HCT116 (cell line): ENCODE results near the gene ARAP1. TPM values are rescaled to one million over a fixed set of nuclear protein-coding genes. Genes with fewer than 3 reads are reported as not detected.

Experiments used
- ATAC-seq: fragments of 200-7000 bp; cut with Tn5 transposase; 2 replicates; pipeline ENCODE4 v1.9.1; 2020; ENCODE audit warnings: mild to moderate bottlenecking, moderate library complexity
- BruUV-seq: library from RNA; stranded (reverse); fragments of 400-500 nt; replicated peaks from 2 replicates; lab custom pipeline; 2021; lab: Mats Ljungman, UMichigan
- CTCF ChIA-PET: fragments of 300-600 bp; sonication (Branson Sonifier 250); formaldehyde crosslinking; loops from one replicate; lab custom pipeline; 2021; ENCODE audit warnings: antibody characterized with exemption; lab: Charles Lee
- POLR2A ChIA-PET: fragments of 300-600, 350-600 bp; sonication (Branson Sonifier 250); formaldehyde crosslinking; loops from one replicate; lab custom pipeline; 2021; ENCODE audit warnings: antibody characterized with exemption; lab: Charles Lee
- RAD21 ChIA-PET, 2 experiments: fragments of 300-600 bp; sonication (Branson Sonifier 250); formaldehyde crosslinking; loops; one replicate each; lab custom pipeline; 2023; ENCODE audit warnings: low total read pairs in 2 of 2; ENCODE audit not compliant: uncharacterized antibody in 2 of 2, unreplicated experiment in 2 of 2, low non-redundant PET in 1 of 2; lab: Charles Lee
- DNase-seq: peaks from one replicate; pipeline ENCODE4 v3.0.0-alpha.2; 2010; ENCODE audit warnings: low read depth, low spot score
- H2AFZ ChIP-seq: fragments of 200-600 bp; shearing (Covaris generic), sonication (generic); 2 replicates; pipeline ENCODE4 v1.6.1; 2017; ENCODE audit warnings: low read depth, mixed run types, mixed read lengths, antibody characterized with exemption, low read length; ENCODE audit not compliant: poor library complexity, severe bottlenecking
- H3K27ac ChIP-seq: 2 replicates; pipeline ENCODE4 v1.5.1; 2012; ENCODE audit warnings: low read depth, low read length
- H3K27me3 ChIP-seq: fragments of 200-600 bp; sonication (generic); 2 replicates; pipeline ENCODE4 v1.6.1; 2016; ENCODE audit warnings: mixed run types, low read length, mixed read lengths; ENCODE audit not compliant: insufficient read depth
- H3K36me3 ChIP-seq, 2 experiments: fragments of 200-500 bp in 1 of 2; fragments of 200-600 bp in 1 of 2; sonication (Bioruptor generic) in 1 of 2; sonication (generic) in 1 of 2; 2 replicates each; pipeline versions ENCODE4 v1.5.1 to v1.6.1; 2014 to 2016; ENCODE audit warnings: low read length in 2 of 2, inconsistent platforms in 1 of 2, mixed read lengths in 1 of 2, mixed run types in 1 of 2; ENCODE audit not compliant: insufficient read depth in 2 of 2, control insufficient read depth in 1 of 2
- H3K4me1 ChIP-seq, 2 experiments: fragments of 200-600 bp in 1 of 2; sonication (generic) in 1 of 2; 2 replicates each; pipeline versions ENCODE4 v1.5.1 to v1.6.1; 2012 to 2017; ENCODE audit warnings: low read length in 2 of 2, inconsistent platforms in 1 of 2, mild to moderate bottlenecking in 1 of 2, mixed read lengths in 1 of 2, mixed run types in 1 of 2, moderate library complexity in 1 of 2; ENCODE audit not compliant: insufficient read depth in 2 of 2, control insufficient read depth in 1 of 2
- H3K4me2 ChIP-seq: fragments of 200-600 bp; sonication (generic); 2 replicates; pipeline ENCODE4 v1.6.1; 2017; ENCODE audit warnings: mixed run types, low read length, mixed read lengths
- H3K4me3 ChIP-seq, 2 experiments: fragments of 200-600 bp in 1 of 2; sonication (generic) in 1 of 2; replicated peaks in 1 of 2; 2 replicates each; pipeline ENCODE4 v1.5.1; 2011 to 2016; ENCODE audit warnings: low read length in 2 of 2, control low read depth in 1 of 2, low read depth in 1 of 2, mild to moderate bottlenecking in 1 of 2, mixed read lengths in 1 of 2, mixed run types in 1 of 2
- H3K79me2 ChIP-seq: fragments of 200-600 bp; sonication (generic); 2 replicates; pipeline ENCODE4 v1.6.1; 2017; ENCODE audit warnings: mild to moderate bottlenecking, mixed run types, low read length, moderate library complexity, mixed read lengths; ENCODE audit not compliant: insufficient read depth
- H3K9ac ChIP-seq: fragments of 200-600 bp; sonication (generic); 2 replicates; pipeline ENCODE4 v1.6.1; 2016; ENCODE audit warnings: low read length, mixed read lengths
- H3K9me2 ChIP-seq: fragments of 200-600 bp; sonication (generic), shearing (Covaris generic); 2 replicates; pipeline ENCODE4 v1.6.1; 2017; ENCODE audit warnings: mixed run types, mild to moderate bottlenecking, moderate library complexity; ENCODE audit not compliant: insufficient read depth
- H3K9me3 ChIP-seq, 2 experiments: fragments of 200-500 bp in 1 of 2; fragments of 200-600 bp in 1 of 2; sonication (Bioruptor generic) in 1 of 2; sonication (generic) in 1 of 2; 2 replicates each; pipeline ENCODE4 v1.6.1; 2014 to 2017; ENCODE audit warnings: low read length in 2 of 2, mixed read lengths in 2 of 2, inconsistent platforms in 1 of 2, low read depth in 1 of 2, mild to moderate bottlenecking in 1 of 2, mixed run types in 1 of 2, moderate library complexity in 1 of 2; ENCODE audit not compliant: control insufficient read depth in 1 of 2, insufficient read depth in 1 of 2
- H4K20me1 ChIP-seq: fragments of 200-600 bp; sonication (generic), shearing (Covaris generic); 2 replicates; pipeline ENCODE4 v1.6.1; 2017; ENCODE audit warnings: mixed run types, mild to moderate bottlenecking, moderate library complexity; ENCODE audit not compliant: insufficient read depth
- CBX3 ChIP-seq: IDR thresholded peaks from 2 replicates; pipeline ENCODE4 v1.6.1; 2012; ENCODE audit warnings: low read depth
- CEBPB ChIP-seq: IDR thresholded peaks from 2 replicates; pipeline ENCODE4 v1.6.1; 2012; ENCODE audit warnings: low read depth
- EZH2phosphoT487 ChIP-seq: fragments of 200-600 bp; IDR thresholded peaks from 2 replicates; pipeline ENCODE4 v1.6.1; 2018; ENCODE audit warnings: antibody characterized with exemption, borderline replicate concordance
- POLR2AphosphoS5 ChIP-seq: IDR thresholded peaks from 2 replicates; pipeline ENCODE4 v1.6.1; 2011; ENCODE audit warnings: mild to moderate bottlenecking, low read depth, low read length, moderate library complexity
- RAD21 ChIP-seq: IDR thresholded peaks from 2 replicates; pipeline ENCODE4 v1.6.1; 2012; ENCODE audit warnings: low read depth, mild to moderate bottlenecking
- SIN3A ChIP-seq: IDR thresholded peaks from 2 replicates; pipeline ENCODE4 v1.6.1; 2012; ENCODE audit warnings: low read depth
- SP1 ChIP-seq: IDR thresholded peaks from 2 replicates; pipeline ENCODE4 v1.6.1; 2012; ENCODE audit warnings: low read depth
- YY1 ChIP-seq: IDR thresholded peaks from 2 replicates; pipeline ENCODE4 v1.6.1; 2011; ENCODE audit warnings: low read length, low read depth, moderate library complexity, mild to moderate bottlenecking; ENCODE audit not compliant: insufficient replicate concordance; ENCODE audit errors: extremely low read depth
- ZFX ChIP-seq: fragments of 450-650 bp; IDR thresholded peaks from 2 replicates; pipeline ENCODE4 v1.6.1; 2017
- intact Hi-C: fragments of 100-400 bp; cut with micrococcal nuclease; formaldehyde crosslinking; loops from 2 replicates; pipeline ENCODE4 v1.10.0; 2022
- total RNA-seq: library from RNA; stranded (reverse); gene quantifications from one replicate; pipeline ENCODE4 v1.2.1, GENCODE V29; 2021; ENCODE audit not compliant: unreplicated experiment
- TF ChIP-seq, protein P1 (sequence below): IDR thresholded peaks from 2 replicates; pipeline ENCODE4 v1.6.1; 2012
- TF ChIP-seq, protein P2 (sequence below), 3 experiments: fragments of 200-600 bp in 1 of 3; sonication (generic) in 1 of 3; IDR thresholded peaks in 2 of 3; conservative IDR thresholded peaks in 1 of 3; 2 replicates each; pipeline ENCODE4 v1.5.1; 2012 to 2017; ENCODE audit warnings: low read depth in 2 of 3, low read length in 2 of 3, antibody characterized with exemption in 1 of 3, borderline replicate concordance in 1 of 3, control low read depth in 1 of 3, mild to moderate bottlenecking in 1 of 3, mixed read lengths in 1 of 3, mixed run types in 1 of 3, moderate library complexity in 1 of 3; ENCODE audit not compliant: insufficient read depth in 1 of 3
- TF ChIP-seq, protein P3 (sequence below): IDR thresholded peaks from 2 replicates; pipeline ENCODE4 v1.6.1; 2011; ENCODE audit warnings: mild to moderate bottlenecking, low read length, moderate library complexity; ENCODE audit not compliant: insufficient replicate concordance; ENCODE audit errors: extremely low read depth

ARAP1 gene
- total RNA-seq, 1 experiment from 2014 or later, result 57.4 TPM

DNA sequence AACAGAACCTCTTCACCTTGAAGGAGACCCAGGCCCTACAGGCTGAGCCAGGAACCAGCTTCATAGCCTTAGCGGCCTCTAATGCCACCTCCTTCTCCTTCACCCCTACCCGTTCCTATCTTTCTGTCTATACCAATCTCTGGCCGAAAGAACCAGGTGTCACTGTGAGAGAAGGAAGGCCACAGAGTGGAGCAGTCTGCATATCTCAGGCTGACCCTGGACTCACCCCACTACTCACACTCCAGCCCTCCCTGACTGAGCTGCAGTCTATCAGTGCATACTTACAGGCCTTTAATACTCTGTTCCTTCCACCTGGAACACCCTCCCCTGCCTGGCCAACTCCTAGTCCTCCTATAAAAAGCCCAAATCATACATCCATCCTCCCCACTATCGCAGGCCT lies 32.7 kb downstream of the ARAP1 start:
- ChIA-PET RAD21 (no interaction called here), CTCF (no interaction called here), POLR2A (interaction anchor here (1.1 kb wide), 1 partner anchor 74 kb away, joined by 4 read pairs; the partner anchor contains the start of gene STARD10)
- TF ChIP-seq RAD21, result no peak
- no peak for TF ChIP-seq CBX3
- no peak for TF ChIP-seq YY1
- TF ChIP-seq CEBPB, result no peak
- no peak for TF ChIP-seq ZFX
- TF ChIP-seq, protein P1, sequence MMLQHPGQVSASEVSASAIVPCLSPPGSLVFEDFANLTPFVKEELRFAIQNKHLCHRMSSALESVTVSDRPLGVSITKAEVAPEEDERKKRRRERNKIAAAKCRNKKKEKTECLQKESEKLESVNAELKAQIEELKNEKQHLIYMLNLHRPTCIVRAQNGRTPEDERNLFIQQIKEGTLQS, result no peak
- TF ChIP-seq EZH2phosphoT487, result no peak
- TF ChIP-seq, protein P2, sequence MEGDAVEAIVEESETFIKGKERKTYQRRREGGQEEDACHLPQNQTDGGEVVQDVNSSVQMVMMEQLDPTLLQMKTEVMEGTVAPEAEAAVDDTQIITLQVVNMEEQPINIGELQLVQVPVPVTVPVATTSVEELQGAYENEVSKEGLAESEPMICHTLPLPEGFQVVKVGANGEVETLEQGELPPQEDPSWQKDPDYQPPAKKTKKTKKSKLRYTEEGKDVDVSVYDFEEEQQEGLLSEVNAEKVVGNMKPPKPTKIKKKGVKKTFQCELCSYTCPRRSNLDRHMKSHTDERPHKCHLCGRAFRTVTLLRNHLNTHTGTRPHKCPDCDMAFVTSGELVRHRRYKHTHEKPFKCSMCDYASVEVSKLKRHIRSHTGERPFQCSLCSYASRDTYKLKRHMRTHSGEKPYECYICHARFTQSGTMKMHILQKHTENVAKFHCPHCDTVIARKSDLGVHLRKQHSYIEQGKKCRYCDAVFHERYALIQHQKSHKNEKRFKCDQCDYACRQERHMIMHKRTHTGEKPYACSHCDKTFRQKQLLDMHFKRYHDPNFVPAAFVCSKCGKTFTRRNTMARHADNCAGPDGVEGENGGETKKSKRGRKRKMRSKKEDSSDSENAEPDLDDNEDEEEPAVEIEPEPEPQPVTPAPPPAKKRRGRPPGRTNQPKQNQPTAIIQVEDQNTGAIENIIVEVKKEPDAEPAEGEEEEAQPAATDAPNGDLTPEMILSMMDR (IDR thresholded peaks at IDR 0.05 in 2 of 3, conservative IDR thresholded peaks at IDR 0.05 in 1 of 3; ENCODE audit: borderline replicate concordance in 1 of 3, insufficient read depth in 1 of 3, low read depth in 2 of 3, low read length in 2 of 3), result no peak
- no peak for TF ChIP-seq POLR2AphosphoS5
- no peak for TF ChIP-seq SIN3A
- TF ChIP-seq SP1, result no peak
- TF ChIP-seq, protein P3, sequence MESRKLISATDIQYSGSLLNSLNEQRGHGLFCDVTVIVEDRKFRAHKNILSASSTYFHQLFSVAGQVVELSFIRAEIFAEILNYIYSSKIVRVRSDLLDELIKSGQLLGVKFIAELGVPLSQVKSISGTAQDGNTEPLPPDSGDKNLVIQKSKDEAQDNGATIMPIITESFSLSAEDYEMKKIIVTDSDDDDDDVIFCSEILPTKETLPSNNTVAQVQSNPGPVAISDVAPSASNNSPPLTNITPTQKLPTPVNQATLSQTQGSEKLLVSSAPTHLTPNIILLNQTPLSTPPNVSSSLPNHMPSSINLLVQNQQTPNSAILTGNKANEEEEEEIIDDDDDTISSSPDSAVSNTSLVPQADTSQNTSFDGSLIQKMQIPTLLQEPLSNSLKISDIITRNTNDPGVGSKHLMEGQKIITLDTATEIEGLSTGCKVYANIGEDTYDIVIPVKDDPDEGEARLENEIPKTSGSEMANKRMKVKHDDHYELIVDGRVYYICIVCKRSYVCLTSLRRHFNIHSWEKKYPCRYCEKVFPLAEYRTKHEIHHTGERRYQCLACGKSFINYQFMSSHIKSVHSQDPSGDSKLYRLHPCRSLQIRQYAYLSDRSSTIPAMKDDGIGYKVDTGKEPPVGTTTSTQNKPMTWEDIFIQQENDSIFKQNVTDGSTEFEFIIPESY, result no peak
- Histone ChIP-seq H2AFZ (no peak overlapping the region), H3K9me3 (no peaks in the 10 kb centered on the region), H3K27me3 (no peaks in the 10 kb centered on the region), H4K20me1 (no peaks in the 10 kb centered on the region), H3K79me2 (peaks cover 25% of the 10 kb centered on the region), H3K27ac (no peak overlapping the region), H3K36me3 (no peaks in the 10 kb centered on the region; a peak in 1 of 4 replicates), H3K4me1 (peaks cover 8 to 21% of the 10 kb centered on the region in 2 experiments), H3K4me3 (no peak overlapping the region), H3K4me2 (no peak overlapping the region), H3K9me2 (no peaks in the 10 kb centered on the region), H3K9ac (no peak overlapping the region)
- intact Hi-C loops, result no loop called here
- no peak for DNase-seq
- BruUV-seq, result no TSS peak
- ATAC-seq, result no peak
